SU-DHL-6 (cell line): ENCODE results near the gene CIB4.

Experiments
- H2AFZ ChIP-seq: fragments of 200-600 bp; sonication (generic); 2 replicates; pipeline ENCODE4 v1.6.1; 2014; ENCODE audit warnings: low read depth, mild to moderate bottlenecking, moderate library complexity, mixed read lengths, antibody characterized with exemption, low read length; ENCODE audit not compliant: severe bottlenecking
- H3F3A ChIP-seq: fragments of 200-600 bp; shearing (Covaris generic); 2 replicates; pipeline ENCODE4 v1.6.0; 2016; ENCODE audit warnings: antibody characterized with exemption, mild to moderate bottlenecking; ENCODE audit not compliant: insufficient read depth
- H3K27ac ChIP-seq: fragments of 200-600 bp; sonication (generic); 2 replicates; pipeline ENCODE4 v1.5.1; 2016; ENCODE audit warnings: low read depth, mild to moderate bottlenecking, low read length, moderate library complexity, mixed read lengths
- H3K27me3 ChIP-seq: fragments of 200-600 bp; sonication (generic), shearing (Covaris generic); 2 replicates; pipeline ENCODE4 v1.6.0; 2014; ENCODE audit warnings: mild to moderate bottlenecking, low read length
- H3K36me3 ChIP-seq: fragments of 200-600 bp; sonication (generic); 2 replicates; pipeline ENCODE4 v1.6.1; 2014; ENCODE audit warnings: mild to moderate bottlenecking, low read length, mixed read lengths
- H3K4me2 ChIP-seq: fragments of 300-600, 200-600 bp; shearing (Covaris generic), sonication (generic); 2 replicates; pipeline ENCODE4 v1.6.0; 2014; ENCODE audit warnings: low read length, low read depth, mild to moderate bottlenecking; ENCODE audit not compliant: poor library complexity, severe bottlenecking
- H3K4me3 ChIP-seq: fragments of 200-600 bp; sonication (generic); 2 replicates; pipeline ENCODE4 v1.5.1; 2014; ENCODE audit warnings: antibody characterized with exemption, low read length, mild to moderate bottlenecking, mixed read lengths; ENCODE audit not compliant: insufficient read depth, poor library complexity, severe bottlenecking
- H3K79me2 ChIP-seq: fragments of 200-600 bp; sonication (generic); 2 replicates; pipeline ENCODE4 v1.6.1; 2014; ENCODE audit warnings: mild to moderate bottlenecking, low read length, moderate library complexity; ENCODE audit not compliant: insufficient read depth
- H3K9ac ChIP-seq: fragments of 200-600 bp; sonication (generic); 2 replicates; pipeline ENCODE4 v1.7.0; 2014; ENCODE audit warnings: mild to moderate bottlenecking, low read length
- H3K9me2 ChIP-seq: fragments of 200-600 bp; sonication (generic); replicated peaks from 2 replicates; pipeline ENCODE4 v1.6.1; 2014; ENCODE audit warnings: low read length; ENCODE audit not compliant: insufficient read depth
- H3K9me3 ChIP-seq: fragments of 200-600 bp; sonication (generic); 2 replicates; pipeline ENCODE4 v1.6.1; 2014; ENCODE audit warnings: low read length, mixed read lengths; ENCODE audit not compliant: insufficient read depth
- H4K20me1 ChIP-seq: fragments of 200-600 bp; sonication (generic); 2 replicates; pipeline ENCODE4 v1.6.1; 2014; ENCODE audit warnings: low read depth, mild to moderate bottlenecking, antibody characterized with exemption, low read length, moderate library complexity, mixed read lengths
- EZH2phosphoT487 ChIP-seq: fragments of 200-600 bp; sonication (generic), shearing (Covaris generic); conservative IDR thresholded peaks from 2 replicates; pipeline ENCODE4 v1.6.1; 2018; ENCODE audit warnings: mild to moderate bottlenecking, antibody characterized with exemption, low read length, moderate library complexity, mixed read lengths
- TF ChIP-seq, protein P1 (sequence below): fragments of 200-600 bp; sonication (generic); IDR thresholded peaks from one replicate; pipeline ENCODE4 v1.5.1; 2017; ENCODE audit warnings: antibody characterized with exemption, mild to moderate bottlenecking, low read length, moderate library complexity; ENCODE audit not compliant: insufficient read depth, poor library complexity, severe bottlenecking

Gene CIB4

DNA sequence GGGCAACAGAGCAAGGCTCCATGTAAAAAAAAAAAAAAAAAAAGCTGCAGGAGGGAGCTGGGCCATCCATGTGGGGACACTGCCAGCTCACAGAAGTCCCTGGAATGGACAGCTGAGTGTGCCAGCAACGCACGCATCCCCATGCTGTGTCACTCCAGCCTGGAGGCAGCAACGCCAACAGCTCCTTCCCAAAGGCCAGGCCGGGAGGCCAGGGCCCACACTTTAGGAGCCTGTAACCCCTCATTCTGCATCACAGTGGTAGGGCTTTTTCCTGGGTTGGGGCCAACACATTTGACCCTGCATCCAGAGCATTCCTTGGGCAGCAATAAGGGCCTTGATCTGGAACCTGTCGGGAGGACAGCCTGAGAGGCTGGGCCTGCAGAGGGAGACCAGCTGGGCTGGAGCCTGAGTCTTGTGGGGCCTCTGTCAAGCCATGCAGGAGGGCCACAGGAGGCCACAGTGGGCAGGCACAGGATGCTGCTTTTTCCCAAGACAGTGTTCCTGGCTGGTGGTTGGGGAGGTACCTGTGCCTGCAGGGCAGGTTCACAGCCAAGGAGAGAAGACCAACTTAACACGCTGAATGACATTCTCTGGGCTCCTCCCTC, 34.6 kb upstream of the CIB4 start:
- no peak for TF ChIP-seq EZH2phosphoT487
- TF ChIP-seq, protein P1, sequence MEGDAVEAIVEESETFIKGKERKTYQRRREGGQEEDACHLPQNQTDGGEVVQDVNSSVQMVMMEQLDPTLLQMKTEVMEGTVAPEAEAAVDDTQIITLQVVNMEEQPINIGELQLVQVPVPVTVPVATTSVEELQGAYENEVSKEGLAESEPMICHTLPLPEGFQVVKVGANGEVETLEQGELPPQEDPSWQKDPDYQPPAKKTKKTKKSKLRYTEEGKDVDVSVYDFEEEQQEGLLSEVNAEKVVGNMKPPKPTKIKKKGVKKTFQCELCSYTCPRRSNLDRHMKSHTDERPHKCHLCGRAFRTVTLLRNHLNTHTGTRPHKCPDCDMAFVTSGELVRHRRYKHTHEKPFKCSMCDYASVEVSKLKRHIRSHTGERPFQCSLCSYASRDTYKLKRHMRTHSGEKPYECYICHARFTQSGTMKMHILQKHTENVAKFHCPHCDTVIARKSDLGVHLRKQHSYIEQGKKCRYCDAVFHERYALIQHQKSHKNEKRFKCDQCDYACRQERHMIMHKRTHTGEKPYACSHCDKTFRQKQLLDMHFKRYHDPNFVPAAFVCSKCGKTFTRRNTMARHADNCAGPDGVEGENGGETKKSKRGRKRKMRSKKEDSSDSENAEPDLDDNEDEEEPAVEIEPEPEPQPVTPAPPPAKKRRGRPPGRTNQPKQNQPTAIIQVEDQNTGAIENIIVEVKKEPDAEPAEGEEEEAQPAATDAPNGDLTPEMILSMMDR, result no peak
- H2AFZ ChIP-seq, result no peak overlapping the region
- no peaks in the 10 kb centered on the region for H3F3A ChIP-seq
- no peaks in the 10 kb centered on the region for H3K9me3 ChIP-seq
- no peaks in the 10 kb centered on the region for H3K36me3 ChIP-seq
- H4K20me1 ChIP-seq, result no peaks in the 10 kb centered on the region
- H3K79me2 ChIP-seq, result no peaks in the 10 kb centered on the region
- no peak overlapping the region for H3K4me2 ChIP-seq
- H3K9me2 ChIP-seq, result no peaks in the 10 kb centered on the region
- H3K9ac ChIP-seq, result no peak overlapping the region
- H3K27ac ChIP-seq, result no peak overlapping the region
- no peaks in the 10 kb centered on the region for H3K27me3 ChIP-seq
- H3K4me3 ChIP-seq, result no peak overlapping the region

DNA sequence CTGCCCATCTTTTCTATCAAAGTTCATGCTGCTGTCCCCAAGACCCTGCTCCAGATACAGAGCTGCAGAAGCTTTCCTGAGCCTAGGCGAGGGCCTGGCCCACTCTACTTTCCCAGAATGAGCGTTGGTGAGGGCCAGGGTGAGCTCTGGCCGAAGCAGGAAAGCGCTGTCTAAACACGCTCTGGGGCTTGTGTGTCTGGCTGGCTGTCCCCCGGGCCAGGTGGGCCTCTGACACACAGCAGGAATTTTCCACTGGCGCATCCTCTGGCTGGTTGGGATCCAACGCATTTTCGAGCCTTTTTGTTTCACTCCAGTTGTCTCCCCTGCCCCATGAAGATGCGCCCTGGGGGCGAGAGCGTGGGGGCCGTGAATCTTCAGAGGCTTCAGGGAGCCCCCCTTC, 33.6 kb upstream of the CIB4 start:
- TF ChIP-seq, protein P1, result no peak
- TF ChIP-seq EZH2phosphoT487, result no peak

DNA sequence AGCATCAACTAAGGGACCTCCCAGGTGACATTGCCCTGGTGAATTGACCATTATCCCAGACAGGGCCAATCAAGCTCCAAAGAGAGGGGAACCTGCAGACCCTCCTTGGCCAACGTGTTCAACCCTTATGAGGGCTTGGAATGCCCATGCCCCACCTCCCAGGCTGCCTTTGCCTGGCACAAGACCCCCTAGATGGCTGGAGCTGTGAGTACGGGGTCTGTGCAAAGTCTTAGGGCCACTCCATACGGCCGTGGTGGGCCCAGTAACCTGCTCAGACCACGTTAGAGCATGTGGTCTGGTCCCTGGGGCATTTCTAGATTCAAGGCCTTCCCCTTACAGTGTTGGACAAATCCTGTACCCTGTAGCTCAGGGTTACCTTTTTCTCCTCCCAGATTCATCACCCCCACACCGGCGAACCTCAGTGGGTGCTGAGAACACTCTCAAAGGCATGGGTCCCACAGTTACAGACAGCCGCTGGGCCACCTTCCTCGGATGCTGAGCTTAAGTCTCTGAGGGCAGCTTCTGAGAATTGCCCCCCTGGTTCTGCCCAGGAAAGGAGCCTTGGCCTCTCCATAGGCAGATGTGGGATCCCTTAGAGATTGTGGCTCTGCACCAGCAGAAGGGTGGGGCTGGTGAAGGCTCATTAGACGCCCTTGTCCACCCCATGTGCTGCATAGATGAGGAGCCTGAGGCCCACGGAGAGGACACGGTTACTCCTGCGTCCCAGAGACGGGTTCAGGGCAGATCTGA, 33.0 kb upstream of the CIB4 start:
- Histone ChIP-seq H3K27me3 (no peaks in the 10 kb centered on the region), H2AFZ (no peak overlapping the region), H3F3A (no peaks in the 10 kb centered on the region), H3K4me2 (no peak overlapping the region), H3K9ac (no peak overlapping the region), H3K4me3 (no peak overlapping the region), H3K27ac (no peak overlapping the region), H3K36me3 (no peaks in the 10 kb centered on the region), H3K9me2 (no peaks in the 10 kb centered on the region), H3K9me3 (no peaks in the 10 kb centered on the region), H4K20me1 (no peaks in the 10 kb centered on the region), H3K79me2 (no peaks in the 10 kb centered on the region)
- TF ChIP-seq, protein P1, result no peak
- TF ChIP-seq EZH2phosphoT487, result no peak

More for the DNA sequence above, 33.6 kb upstream of the CIB4 start:
- H3K9me2 ChIP-seq, result no peaks in the 10 kb centered on the region
- H3K4me3 ChIP-seq, result no peak overlapping the region
- no peak overlapping the region for H3K27ac ChIP-seq
- H2AFZ ChIP-seq, result no peak overlapping the region
- H3K36me3 ChIP-seq, result no peaks in the 10 kb centered on the region
- H3K9me3 ChIP-seq, result no peaks in the 10 kb centered on the region
- no peak overlapping the region for H3K9ac ChIP-seq
- H3K4me2 ChIP-seq, result no peak overlapping the region
- H3F3A ChIP-seq, result no peaks in the 10 kb centered on the region
- H3K79me2 ChIP-seq, result no peaks in the 10 kb centered on the region
- no peaks in the 10 kb centered on the region for H4K20me1 ChIP-seq
- no peaks in the 10 kb centered on the region for H3K27me3 ChIP-seq
